GM11168 (cell line): ENCODE results near the gene NFKB1.

ENCODE experiments used
- in situ Hi-C: fragments of 300-500 bp; cut with MboI; formaldehyde crosslinking; loops from one replicate; pipeline ENCODE4 v1.12.0; 2022; ENCODE audit warnings: low sequenced_read_pairs; ENCODE audit not compliant: unreplicated experiment

The NFKB1 gene

DNA sequence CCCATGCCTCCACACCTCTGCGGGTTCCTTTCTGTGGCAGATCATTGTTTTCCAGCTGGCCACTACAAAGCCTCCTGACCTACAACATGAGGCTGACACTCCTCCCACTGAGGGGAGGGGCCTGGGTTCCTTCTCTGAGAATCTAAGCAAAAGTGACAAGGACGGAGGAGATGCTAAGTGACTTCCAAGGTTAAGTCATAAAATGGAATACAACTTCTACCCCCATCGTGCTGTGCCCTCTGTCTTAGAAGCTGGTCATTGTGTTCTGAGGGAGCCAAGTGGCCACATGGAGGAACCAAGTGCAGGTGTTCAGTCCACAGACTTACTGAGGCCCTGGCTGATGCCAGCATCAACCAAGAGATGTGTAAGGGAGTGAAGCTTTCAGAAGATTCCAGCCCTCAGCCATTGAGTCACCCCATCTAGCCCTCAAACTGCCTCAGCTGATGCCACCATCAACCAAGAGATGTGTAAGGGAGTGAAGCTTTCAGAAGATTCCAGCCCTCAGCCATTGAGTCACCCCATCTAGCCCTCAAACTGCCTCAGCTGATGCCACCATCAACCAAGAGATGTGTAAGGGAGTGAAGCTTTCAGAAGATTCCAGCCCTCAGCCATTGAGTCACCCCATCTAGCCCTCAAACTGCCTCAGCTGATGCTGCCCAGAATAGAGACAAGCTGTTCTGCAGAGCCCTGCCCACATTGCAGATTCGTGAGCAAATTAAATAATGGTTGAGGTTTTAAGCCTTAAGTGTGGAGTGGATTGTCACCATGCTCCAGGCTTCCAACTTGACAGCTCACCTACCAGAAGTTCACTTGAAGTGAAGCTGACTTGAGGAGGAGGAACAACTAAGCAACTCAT is 118.8 kb downstream of the NFKB1 start:
- in situ Hi-C loops = loop anchor here (5.0 to 10.0 kb wide), 2 partner anchors 387 to 465 kb away; no protein-coding TSS in a partner anchor

DNA sequence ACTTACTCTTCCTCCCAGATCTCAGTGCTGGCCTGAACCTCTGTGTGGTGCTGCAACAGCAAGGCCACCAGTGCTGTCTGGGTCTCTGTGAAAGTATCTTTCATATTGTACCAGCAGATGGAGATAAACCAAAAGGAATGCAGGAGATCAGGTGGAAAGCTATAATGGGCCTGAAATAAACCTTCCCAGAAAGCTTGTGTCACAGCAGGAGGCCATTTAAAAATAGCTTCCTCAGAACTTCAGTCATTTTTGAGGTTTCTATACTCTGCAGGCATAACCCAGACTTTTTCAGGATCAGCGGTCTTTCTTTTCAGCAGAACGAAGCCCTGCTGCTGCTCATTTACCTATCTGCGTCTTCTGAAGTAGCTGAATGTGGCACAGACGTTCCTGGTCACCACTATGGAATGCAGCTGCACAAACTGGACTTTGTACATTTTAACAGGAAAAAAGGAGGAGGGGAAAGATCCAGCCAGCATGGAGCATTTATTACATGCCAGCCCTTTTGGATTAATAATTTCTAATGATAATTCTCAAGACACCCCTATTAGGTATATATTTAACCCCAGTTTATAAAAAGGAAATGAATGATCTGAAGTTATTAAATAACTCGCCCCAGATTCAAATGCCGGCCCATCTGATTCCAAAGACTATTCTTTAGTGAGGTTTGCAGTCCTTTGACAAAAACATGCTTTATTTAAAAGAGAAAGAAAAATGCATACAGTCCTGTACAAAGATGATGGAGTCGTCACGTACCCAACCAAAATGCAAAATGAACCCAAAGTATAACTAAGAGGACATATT is 119.7 kb downstream of the NFKB1 start:
- in situ Hi-C loops = loop anchor here (5.0 kb wide), 1 partner anchor 386 kb away; no protein-coding TSS in a partner anchor

DNA sequence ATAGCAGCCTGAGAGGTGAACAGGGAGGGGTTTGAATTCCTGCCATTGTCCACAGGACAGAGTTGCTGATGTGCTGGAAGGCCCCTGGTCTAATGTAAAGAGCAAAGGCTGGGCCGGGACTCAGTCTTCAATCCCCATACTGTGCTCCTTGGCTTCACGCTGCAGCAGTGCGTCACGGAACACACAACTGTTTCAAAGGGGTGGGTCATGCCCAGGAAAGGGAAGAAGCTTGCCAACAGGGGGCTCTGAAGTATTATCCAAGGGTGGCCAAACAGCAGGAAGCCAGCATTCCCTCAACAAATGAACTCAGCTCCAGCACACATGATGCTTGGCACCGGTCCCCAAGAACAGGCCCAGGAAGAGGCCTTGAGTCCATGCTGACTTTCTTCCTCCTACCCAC is 122.5 kb downstream of the NFKB1 start:
- in situ Hi-C loops = loop anchor here (5.0 kb wide), 1 partner anchor 384 kb away; no protein-coding TSS in a partner anchor

DNA sequence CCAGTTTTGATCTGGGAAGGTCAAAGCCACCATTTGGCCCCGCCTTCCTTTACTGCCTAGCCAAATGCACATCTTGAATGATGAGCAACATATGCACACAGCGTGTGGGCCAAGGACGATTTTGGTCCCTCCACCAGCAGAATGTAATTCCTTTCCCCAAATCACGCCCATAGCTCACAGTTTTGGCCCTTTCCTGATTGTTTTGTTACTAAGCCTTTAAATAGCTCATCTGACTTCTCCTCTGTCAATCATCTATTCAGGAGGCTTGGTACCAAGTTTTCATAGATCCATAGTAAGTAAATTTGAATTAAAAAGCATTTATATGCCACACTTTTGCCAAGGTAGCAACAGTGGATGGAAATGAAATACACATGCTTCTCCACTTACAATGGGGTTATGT is 123.3 kb downstream of the NFKB1 start:
- in situ Hi-C loops = loop anchor here (5.0 kb wide), 1 partner anchor 383 kb away; no protein-coding TSS in a partner anchor

DNA sequence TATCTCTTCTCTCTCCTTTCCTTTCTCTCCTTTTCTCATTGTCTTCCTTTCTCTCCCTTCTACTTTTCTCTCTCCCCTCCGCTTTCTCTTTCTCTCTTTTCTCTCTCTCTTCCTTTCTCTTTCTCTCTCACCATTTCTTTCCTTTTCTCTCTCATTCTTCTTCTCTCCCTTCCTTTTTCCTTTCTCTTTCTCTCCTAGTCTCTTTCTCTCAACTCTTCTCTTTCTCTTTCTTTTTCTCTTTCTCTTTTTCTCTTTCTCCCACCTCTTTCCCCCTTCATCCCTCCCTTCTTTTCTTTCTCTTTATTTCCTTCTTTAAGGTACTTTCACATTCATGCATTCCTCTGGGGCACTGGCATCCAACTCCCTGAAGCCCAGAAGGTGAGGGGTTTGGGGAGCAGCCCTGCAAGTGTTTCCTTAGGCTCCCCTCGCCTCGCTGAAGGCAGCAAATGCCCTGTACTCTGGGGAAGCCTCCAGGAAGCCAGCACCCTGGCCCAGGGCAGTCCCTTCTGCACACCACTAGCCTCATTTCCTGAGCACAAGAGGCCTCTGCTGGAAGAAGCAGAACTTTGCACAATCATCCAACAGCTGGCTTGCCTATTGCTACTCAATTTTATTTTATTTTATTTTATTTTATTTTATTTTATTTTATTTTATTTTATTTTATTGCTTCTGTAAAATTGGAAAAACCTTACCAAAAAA is 124.2 kb downstream of the NFKB1 start:
- in situ Hi-C loops = no loop called here

DNA sequence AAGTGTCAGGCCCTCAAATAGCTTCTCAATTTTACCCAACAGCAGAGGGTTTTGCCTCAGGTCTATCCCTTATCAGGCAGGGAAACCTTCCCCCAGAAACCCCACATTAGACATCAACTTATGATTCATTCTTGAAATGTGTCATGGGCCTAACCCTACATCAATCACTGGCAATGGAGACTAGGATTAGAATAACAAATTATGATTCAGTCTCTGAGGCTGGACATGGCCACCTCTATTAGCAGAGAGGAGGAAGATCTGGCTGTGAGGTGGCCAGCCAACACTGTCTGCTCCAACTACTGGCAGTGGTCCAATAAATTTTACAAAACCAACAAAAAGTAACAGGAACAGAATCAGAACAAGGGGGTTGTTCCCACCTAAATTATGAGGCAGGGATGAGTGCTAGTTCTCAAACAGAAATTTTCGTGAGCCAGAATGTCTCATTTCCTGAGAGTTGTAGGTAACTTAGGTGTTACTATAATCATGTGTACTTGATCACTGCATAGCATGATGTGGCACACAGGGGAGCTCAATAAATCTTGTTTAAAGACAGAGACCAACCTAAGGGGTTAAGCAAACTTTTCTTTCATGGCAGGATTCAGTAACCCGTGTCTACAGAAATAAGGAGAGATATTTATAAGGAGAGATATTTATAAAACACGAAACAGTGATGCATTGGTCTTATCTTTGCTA is 126.8 kb downstream of the NFKB1 start:
- in situ Hi-C loops = no loop called here

DNA sequence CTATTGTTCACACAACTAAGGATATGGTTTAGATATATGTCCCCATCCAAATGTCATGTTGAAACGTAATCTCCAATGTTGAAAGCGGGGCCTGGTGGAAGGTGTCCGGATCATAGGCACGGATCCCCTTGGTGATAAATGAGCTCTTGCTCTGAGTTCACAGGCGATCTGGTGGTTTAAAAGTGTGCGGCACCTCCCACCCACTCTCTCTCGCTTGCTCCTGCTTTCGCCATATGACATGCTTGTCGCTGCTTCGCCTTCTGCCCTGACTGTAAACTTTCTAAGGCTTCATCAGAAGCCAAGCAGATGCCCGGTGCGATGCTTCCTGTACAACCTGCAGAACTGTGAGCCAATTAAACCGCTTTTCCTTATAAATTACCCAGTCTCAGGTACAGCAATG is 128.5 kb downstream of the NFKB1 start:
- in situ Hi-C loops = no loop called here

DNA sequence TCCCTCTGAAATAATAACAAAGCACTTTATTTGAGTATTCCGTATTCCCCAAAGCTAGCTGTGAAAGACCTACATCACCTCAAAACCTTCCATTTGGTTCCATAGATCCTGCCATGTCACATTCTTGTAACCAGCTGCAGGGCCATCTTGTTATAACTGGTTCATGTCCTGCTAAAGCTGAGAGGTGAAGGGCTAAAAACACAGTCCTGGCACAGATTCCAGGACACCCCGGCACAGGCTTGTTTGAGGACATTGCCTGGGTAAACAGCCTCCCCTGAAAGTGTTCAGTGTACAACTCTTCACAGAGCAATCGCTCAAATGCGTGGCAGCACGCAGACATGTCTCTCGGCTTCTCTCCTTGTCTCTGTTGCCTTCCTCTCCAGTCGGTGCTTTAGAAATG is 130.5 kb downstream of the NFKB1 start:
- in situ Hi-C loops = no loop called here

DNA sequence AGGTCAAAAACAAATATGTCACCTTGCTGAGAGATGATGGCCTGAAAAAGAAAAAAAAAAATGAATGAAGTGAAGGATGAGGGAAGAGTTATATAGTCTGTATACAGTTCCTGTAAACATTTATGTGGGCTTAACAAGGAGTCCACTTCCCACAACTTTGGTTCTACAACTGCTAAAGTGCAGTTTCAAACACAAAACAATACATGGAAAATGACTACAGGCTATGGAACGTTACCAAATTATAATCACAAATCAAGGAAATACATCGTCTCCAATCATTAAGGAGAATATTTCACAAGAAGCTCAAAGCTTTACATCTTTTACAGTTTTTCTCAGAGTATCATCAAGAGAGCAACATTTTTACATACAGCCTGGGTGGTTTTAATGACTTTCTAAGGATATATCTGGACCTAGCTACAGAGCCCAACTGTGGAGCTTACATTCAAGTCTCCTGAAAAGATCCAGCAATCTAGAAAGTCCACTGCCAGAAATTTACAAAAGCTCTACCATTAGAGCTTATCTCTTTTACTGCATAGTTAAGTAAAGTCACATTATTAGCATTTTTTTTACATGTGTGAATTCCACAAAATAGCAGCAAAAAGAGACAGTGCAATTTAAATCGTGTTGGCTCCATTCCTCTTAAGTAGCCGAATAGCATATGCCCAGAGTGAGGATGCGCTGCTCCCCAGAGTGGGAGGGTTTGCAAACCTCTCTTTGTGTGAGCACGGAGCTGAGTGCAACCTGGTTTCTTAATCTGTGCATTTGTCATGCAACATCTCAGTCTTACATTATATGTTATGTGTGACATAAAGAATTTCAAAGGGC is 131.3 kb downstream of the NFKB1 start:
- in situ Hi-C loops = no loop called here

DNA sequence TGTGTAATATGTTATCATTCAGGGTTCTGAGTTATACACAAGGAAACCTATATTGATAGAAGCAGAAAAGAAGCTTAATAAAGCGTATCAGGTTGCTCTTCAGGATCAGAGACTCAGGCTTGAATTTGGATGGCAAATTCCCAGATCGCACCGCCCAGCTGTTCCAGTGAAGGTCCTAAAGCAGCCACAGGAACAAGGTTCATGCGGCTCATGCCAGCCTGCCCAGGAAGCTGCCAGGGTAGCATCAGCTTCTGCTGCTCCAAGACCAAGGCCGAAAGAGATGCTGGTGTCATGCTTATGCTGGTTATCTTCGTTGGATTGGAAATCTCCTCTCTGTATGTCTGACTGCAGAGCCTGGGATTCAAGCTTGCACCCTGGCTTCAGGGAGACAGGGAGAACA is 131.9 kb downstream of the NFKB1 start:
- in situ Hi-C loops = no loop called here

DNA sequence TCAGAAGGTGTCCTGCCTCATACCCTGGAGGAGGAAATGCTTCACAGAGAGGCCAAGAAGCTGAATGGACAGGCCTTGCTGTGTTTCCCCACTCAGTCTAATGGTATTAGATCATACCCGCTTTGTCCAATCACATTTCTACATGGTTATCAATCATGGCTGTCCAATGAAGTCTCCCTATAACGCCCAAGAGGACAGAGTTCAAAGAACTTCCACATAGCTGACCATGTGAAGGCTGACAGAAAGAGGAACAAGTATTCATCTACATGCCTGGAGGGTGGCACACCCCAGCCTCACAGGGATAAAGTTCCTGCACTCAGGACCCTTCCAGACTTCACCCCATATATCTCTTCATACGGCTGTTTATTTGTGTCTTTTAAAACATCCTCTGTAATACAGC is 136.2 kb downstream of the NFKB1 start:
- in situ Hi-C loops = no loop called here

DNA sequence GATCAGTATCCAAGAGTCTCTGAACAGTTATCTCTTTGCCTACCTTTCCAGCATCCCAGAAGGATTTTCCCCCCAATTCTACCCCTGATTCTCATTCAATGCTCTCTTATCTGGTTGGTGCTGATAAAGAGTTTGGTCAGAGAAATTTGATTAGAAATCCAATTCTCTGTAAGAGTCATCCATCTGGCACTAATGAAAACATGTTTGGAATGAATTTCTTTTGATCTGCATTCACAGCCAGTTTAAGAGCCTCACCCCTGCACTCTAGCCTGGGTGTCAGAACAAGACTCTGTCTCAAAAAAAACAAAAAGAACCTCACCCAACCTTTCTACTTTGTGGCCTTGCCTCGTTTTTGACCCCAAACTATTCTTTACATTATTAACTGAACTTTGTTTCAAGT is 137.5 kb downstream of the NFKB1 start:
- in situ Hi-C loops = no loop called here

DNA sequence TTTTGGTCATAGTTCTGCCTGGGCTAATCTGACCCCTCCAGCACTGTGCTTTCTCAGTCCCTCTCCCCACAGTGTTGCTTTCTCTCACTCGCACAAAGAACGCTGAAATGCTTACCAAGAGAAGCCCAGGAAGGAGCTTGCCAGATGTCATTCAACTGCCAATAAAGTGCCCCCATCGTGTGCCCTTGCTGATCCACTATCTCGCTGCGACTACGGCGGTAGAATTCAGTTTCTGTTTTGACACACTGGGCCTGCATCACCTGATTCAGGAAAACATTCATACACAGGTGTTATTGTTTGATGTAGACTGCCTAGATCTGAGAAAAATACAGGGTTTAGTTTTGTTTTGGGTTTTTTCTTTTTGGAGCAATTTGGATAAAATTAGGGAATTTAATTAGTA is 138.4 kb downstream of the NFKB1 start:
- in situ Hi-C loops = no loop called here

DNA sequence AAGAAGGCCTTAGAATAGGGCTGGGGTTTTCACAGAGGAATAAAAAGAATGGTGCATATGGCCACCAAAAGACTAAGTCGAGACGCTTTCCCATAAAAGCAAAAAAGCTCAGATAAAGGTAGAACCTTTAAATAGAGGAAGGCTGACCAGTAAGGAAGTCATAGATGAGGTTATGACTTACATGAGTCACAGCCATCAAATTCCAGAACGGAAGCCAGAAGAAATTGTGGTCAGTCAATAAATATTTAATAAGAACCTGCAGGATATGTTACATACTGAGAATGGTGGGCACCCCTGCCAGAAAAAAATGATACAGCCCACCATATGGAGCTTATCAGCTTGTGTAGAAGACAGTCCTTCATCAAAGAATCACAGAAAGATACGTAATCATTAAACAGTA is 139.5 kb downstream of the NFKB1 start:
- in situ Hi-C loops = no loop called here

DNA sequence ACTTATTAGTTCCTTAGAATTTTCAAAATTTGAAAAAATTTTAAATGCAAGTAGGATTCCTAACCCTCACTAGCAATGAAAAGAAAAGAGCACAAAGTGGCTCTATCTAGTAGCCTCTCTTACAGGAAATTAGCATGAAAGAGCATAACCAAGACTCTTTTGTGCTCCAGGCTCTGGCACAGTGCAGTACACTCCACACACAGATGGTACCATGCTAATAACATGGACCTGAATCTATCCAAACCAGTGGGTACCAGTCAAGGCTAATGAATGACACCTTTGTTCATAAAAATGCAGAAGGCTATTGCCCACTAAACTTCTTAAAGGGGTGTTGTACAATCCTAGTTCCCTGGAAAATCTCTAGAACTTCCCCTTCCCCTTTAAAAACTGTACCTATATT is 140.6 kb downstream of the NFKB1 start:
- in situ Hi-C loops = no loop called here

DNA sequence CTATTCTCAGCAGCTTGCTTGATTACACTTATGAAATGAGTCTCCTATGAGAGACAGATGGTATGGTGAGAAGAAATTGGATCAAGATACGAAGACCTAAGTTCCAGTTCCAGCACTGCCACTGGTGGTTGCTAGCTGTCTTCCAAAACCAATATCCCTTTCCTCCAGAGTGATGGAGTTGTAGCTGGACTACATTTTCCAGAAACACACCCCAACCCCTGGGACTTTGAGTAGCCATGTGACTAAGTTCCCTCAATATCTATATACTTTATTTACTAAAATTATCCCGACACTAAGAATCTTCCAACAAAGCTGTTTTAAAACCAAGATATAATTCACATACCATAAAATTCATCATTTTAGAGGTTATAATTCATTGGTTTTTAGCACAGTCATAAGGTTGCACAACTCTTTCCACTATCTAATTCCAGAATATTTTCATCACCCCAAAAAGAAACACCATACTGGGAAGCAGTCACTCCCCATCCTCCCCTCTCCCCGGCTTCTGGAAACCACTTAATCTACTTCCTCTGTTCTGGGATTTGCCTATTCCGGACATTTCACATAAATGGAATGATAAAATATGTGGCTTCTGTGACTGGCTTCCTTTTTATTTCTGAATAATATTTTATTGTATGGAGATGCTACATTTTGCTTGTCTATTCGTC is 141.6 kb downstream of the NFKB1 start:
- in situ Hi-C loops = no loop called here

DNA sequence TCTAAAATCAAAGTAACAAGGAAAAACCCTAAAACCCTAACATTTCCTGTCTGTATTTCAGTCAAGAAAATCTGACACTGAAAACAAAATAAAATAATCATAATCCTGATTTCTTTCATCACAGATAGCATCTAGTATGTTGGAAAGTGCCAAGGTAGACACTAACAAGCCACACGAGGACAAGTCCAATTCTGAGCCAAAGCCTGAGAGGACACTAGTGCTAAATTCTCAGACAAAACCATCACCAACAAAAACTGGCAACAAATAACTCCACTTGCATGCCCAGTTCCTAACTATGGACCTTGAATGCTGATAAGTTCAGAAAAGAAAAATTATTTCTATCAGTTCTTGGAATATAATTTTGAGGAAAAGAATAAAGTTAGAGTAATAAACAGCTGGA is 146.0 kb downstream of the NFKB1 start:
- in situ Hi-C loops = no loop called here

DNA sequence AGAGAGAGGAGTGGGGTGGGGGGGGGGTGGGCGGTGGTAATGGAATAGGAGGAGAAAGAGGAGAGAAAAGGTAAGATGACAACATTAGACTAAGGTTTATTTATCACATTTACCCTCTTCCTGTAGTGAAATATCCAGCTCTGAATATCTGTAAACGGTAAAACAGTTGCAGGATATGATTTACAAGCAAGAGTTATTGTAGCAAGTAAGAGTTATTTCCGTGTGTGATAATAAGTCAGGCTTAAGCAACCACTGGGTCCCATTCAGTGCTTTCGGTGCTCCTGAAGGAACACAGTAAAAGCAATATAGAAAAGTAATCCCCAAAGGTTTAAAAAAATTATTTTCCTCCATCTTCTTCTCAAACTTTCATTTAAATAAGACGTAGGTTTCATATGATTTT is 156.0 kb downstream of the NFKB1 start:
- in situ Hi-C loops = no loop called here

DNA sequence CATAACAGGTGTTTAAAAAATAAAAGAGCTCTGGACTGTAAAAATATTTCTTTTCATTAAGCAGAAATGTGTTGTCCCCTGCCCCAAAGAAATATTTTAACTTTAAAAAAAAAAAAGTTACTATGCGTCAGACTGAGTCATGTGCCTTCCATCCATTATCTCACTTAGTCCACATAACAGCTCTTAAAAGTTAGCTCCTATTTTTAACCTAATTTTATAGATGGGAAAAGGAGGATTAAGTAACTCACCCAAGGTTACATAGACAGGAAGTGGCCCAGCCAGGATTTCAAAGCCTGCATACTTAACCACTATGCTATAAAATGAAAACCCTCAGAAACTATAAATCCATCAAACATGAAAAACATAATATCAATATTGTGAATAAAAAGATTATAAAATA is 161.9 kb downstream of the NFKB1 start:
- in situ Hi-C loops = no loop called here
